Thymus (tissue), 11 donors: ENCODE measurements around the gene GABPB1. TPM values are rescaled to one million over a fixed set of nuclear protein-coding genes. Genes with fewer than 3 reads are reported as not detected.

ENCODE experiments used
- DNase-seq, 9 donors: peaks; one replicate each; pipeline ENCODE4 v3.0.0-alpha.2; 2013; ENCODE audit warnings: low spot score in 9 of 9, low read depth in 6 of 9, missing footprints in 1 of 9
- H3K27ac ChIP-seq, 2 donors: one replicate each; pipeline ENCODE4 v1.5.1; 2013; ENCODE audit warnings: control low read depth in 1 of 2, low read depth in 1 of 2, low read length in 1 of 2, mild to moderate bottlenecking in 1 of 2, moderate library complexity in 1 of 2
- H3K27me3 ChIP-seq, 2 donors: one replicate each; pipeline ENCODE4 v1.5.1; 2013; ENCODE audit warnings: low read length in 1 of 2; ENCODE audit not compliant: control insufficient read depth in 2 of 2, insufficient read depth in 1 of 2
- H3K36me3 ChIP-seq, 2 donors: one replicate each; pipeline ENCODE4 v1.5.1; 2013; ENCODE audit warnings: low read length in 1 of 2, mild to moderate bottlenecking in 1 of 2, moderate library complexity in 1 of 2; ENCODE audit not compliant: control insufficient read depth in 2 of 2, insufficient read depth in 2 of 2
- H3K4me1 ChIP-seq, 2 donors: one replicate each; pipeline ENCODE4 v1.5.1; 2013; ENCODE audit warnings: low read length in 2 of 2; ENCODE audit not compliant: control insufficient read depth in 2 of 2, insufficient read depth in 2 of 2
- H3K4me3 ChIP-seq, 2 donors: one replicate each; pipeline ENCODE4 v1.5.1; 2013; ENCODE audit warnings: low read length in 2 of 2, control low read depth in 1 of 2, mild to moderate bottlenecking in 1 of 2
- H3K9me3 ChIP-seq, 2 donors: one replicate each; pipeline ENCODE4 v1.5.1; 2013; ENCODE audit warnings: low read length in 1 of 2, mild to moderate bottlenecking in 1 of 2; ENCODE audit not compliant: control insufficient read depth in 2 of 2, insufficient read depth in 1 of 2
- WGBS: extraction: QIAGEN DNeasy Blood & Tissue Kit; methylation state at CpG from one replicate; pipeline ENCODE4 v1.1.7; 2013; 5-methylcytosine and 5-hydroxymethylcytosine counted together
- polyA plus RNA-seq: library from polyadenylated mRNA; stranded (reverse); fragments of 200-250 nt; gene quantifications from one replicate; pipeline ENCODE4 v1.2.3, GENCODE V29; 2013
- total RNA-seq: library from RNA; stranded (reverse); fragments of 120-200 nt; gene quantifications from one replicate; pipeline ENCODE4 v1.2.4, GENCODE V29; 2013
- donor health status: healthy.

The GABPB1 gene
- total and polyA plus RNA-seq, 2 donors, result 26.5 to 49.5 TPM

- no peaks in the 10 kb centered on the region for H3K36me3 ChIP-seq
- no peaks in the 10 kb centered on the region for H3K27me3 ChIP-seq
- H3K9me3 ChIP-seq, result no peaks in the 10 kb centered on the region
- no peak overlapping the region for H3K27ac ChIP-seq
- no peaks in the 10 kb centered on the region for H3K4me1 ChIP-seq
- no peak overlapping the region for H3K4me3 ChIP-seq
- DNase-seq, result no peak
Measured at GRCh38 chr15:50233192-50233736, 121.7 kb downstream of the GABPB1 start.

GRCh38 chr15:50232791-50233190 is 122.2 kb downstream of the GABPB1 start:
- no peak for DNase-seq
- no peaks in the 10 kb centered on the region for H3K36me3 ChIP-seq
- H3K27me3 ChIP-seq, result no peaks in the 10 kb centered on the region
- no peaks in the 10 kb centered on the region for H3K9me3 ChIP-seq
- 98% methylated on average over 2 of the region's 2 CpGs for WGBS
- H3K27ac ChIP-seq, result no peak overlapping the region
- H3K4me1 ChIP-seq, result no peaks in the 10 kb centered on the region
- H3K4me3 ChIP-seq, result no peak overlapping the region

GRCh38 chr15:50231761-50232160 is 123.2 kb downstream of the GABPB1 start:
- Histone ChIP-seq H3K9me3 (no peaks in the 10 kb centered on the region), H3K27ac (no peak overlapping the region), H3K36me3 (no peaks in the 10 kb centered on the region), H3K27me3 (no peaks in the 10 kb centered on the region), H3K4me3 (no peak overlapping the region), H3K4me1 (no peaks in the 10 kb centered on the region)
- no peak for DNase-seq

- 97% methylated on average over 3 of the region's 3 CpGs for WGBS
- DNase-seq, result no peak
Measured at GRCh38 chr15:50229336-50229735, 125.7 kb downstream of the GABPB1 start.

GRCh38 chr15:50228866-50229265 is 126.1 kb downstream of the GABPB1 start:
- H3K27me3 ChIP-seq, result no peaks in the 10 kb centered on the region
- 98% methylated on average over 3 of the region's 3 CpGs for WGBS

More at GRCh38 chr15:50229336-50229735, 125.7 kb downstream of the GABPB1 start:
- Histone ChIP-seq H3K4me1 (no peaks in the 10 kb centered on the region), H3K36me3 (no peaks in the 10 kb centered on the region), H3K9me3 (no peaks in the 10 kb centered on the region), H3K4me3 (no peak overlapping the region), H3K27ac (no peak overlapping the region), H3K27me3 (no peaks in the 10 kb centered on the region)

GRCh38 chr15:50227076-50227475 is 127.9 kb downstream of the GABPB1 start:
- DNase-seq, result no peak
- WGBS, result 94% methylated on average over 5 of the region's 5 CpGs
- Histone ChIP-seq H3K27me3 (no peaks in the 10 kb centered on the region), H3K4me1 (no peaks in the 10 kb centered on the region), H3K27ac (no peak overlapping the region), H3K9me3 (no peaks in the 10 kb centered on the region), H3K4me3 (no peak overlapping the region), H3K36me3 (no peaks in the 10 kb centered on the region)

More at GRCh38 chr15:50228866-50229265, 126.1 kb downstream of the GABPB1 start:
- Histone ChIP-seq H3K4me1 (no peaks in the 10 kb centered on the region), H3K36me3 (no peaks in the 10 kb centered on the region), H3K4me3 (no peak overlapping the region), H3K27ac (no peak overlapping the region), H3K9me3 (no peaks in the 10 kb centered on the region)
- DNase-seq, result no peak

GRCh38 chr15:50225938-50226337 is 129.1 kb downstream of the GABPB1 start:
- 98% methylated on average over 3 of the region's 3 CpGs for WGBS
- DNase-seq, result no peak

More at GRCh38 chr15:50225938-50226337, 129.1 kb downstream of the GABPB1 start:
- Histone ChIP-seq H3K4me3 (no peak overlapping the region), H3K27ac (no peak overlapping the region), H3K36me3 (no peaks in the 10 kb centered on the region), H3K4me1 (no peaks in the 10 kb centered on the region), H3K9me3 (no peaks in the 10 kb centered on the region), H3K27me3 (no peaks in the 10 kb centered on the region)

Other genes with a start within 250 kb of the GABPB1 start
- gene ATP8B4, start 236.0 kb downstream of the GABPB1 start, total RNA-seq, result 3.5 TPM
- gene ATP8B4, start 236.0 kb downstream of the GABPB1 start, polyA plus RNA-seq, result 8.3 TPM
- gene SLC27A2, start 173.0 kb downstream of the GABPB1 start, total RNA-seq, result 1.3 TPM
- gene SLC27A2, start 173.0 kb downstream of the GABPB1 start, polyA plus RNA-seq, result 1.4 TPM
- gene HDC, start 89.5 kb downstream of the GABPB1 start, total RNA-seq, result 1.1 TPM
- gene HDC, start 89.5 kb downstream of the GABPB1 start, polyA plus RNA-seq, result 2.1 TPM
- gene USP8, start 69.2 kb upstream of the GABPB1 start, total RNA-seq, result 37.4 TPM
- gene USP8, start 69.2 kb upstream of the GABPB1 start, polyA plus RNA-seq, result 29.9 TPM
- 0.33 TPM for gene USP50, start 191.5 kb upstream of the GABPB1 start, total RNA-seq
- gene USP50, start 191.5 kb upstream of the GABPB1 start, polyA plus RNA-seq, result not detected